ENCODE results near the gene DAB2IP. TPM values are rescaled to one million over a fixed set of nuclear protein-coding genes. Genes with fewer than 3 reads are reported as not detected.

The DAB2IP gene
- polyA plus RNA-seq, 1 donor from 2014 or later = 17.3 TPM

- Histone ChIP-seq H3K4me2 (ENCODE audit: low read length) (no peak overlapping the region), H3K9me2 (ENCODE audit: insufficient read depth, low read length) (no peaks in the 10 kb centered on the region), H3K27ac (ENCODE audit: low read length) (no peak overlapping the region), H3K27me3 (ENCODE audit: insufficient read depth, low read depth, low read length) (no peaks in the 10 kb centered on the region), H3F3A (ENCODE audit: insufficient read depth, low read length, poor library complexity, severe bottlenecking) (no peaks in the 10 kb centered on the region), H2AFZ (ENCODE audit: low read depth, low read length) (no peak overlapping the region), H3K9me3 (ENCODE audit: low read length) (no peaks in the 10 kb centered on the region), H3K79me2 (replicated peaks; ENCODE audit: insufficient read depth, low read length) (no peaks in the 10 kb centered on the region), H3K36me3 (ENCODE audit: insufficient read depth, low read length) (no peaks in the 10 kb centered on the region), H4K20me1 (ENCODE audit: insufficient read depth) (no peaks in the 10 kb centered on the region), H3K9ac (ENCODE audit: low read length) (no peak overlapping the region), H3K4me3 (ENCODE audit: low read length) (no peak overlapping the region)
- TF ChIP-seq MXI1 (conservative IDR thresholded peaks at IDR 0.05; ENCODE audit: poor library complexity, severe bottlenecking) = no peak
- no peak for TF ChIP-seq SMC3 (conservative IDR thresholded peaks at IDR 0.05; ENCODE audit: poor library complexity)
- no peak for TF ChIP-seq EP300 (conservative IDR thresholded peaks at IDR 0.05; ENCODE audit: poor library complexity, severe bottlenecking)
- no peak for TF ChIP-seq REST (IDR thresholded peaks at IDR 0.05; ENCODE audit: borderline replicate concordance)
Observed at GRCh38 chr9:121612511-121612998, 38.9 kb upstream of the DAB2IP start.

GRCh38 chr9:121613009-121613752 is 38.3 kb upstream of the DAB2IP start:
- Histone ChIP-seq H2AFZ (ENCODE audit: low read depth, low read length) (no peak overlapping the region), H3K4me2 (ENCODE audit: low read length) (no peak overlapping the region), H3K27me3 (ENCODE audit: insufficient read depth, low read depth, low read length) (no peaks in the 10 kb centered on the region), H3K4me3 (ENCODE audit: low read length) (no peak overlapping the region), H4K20me1 (ENCODE audit: insufficient read depth) (no peaks in the 10 kb centered on the region), H3K27ac (ENCODE audit: low read length) (no peak overlapping the region), H3K36me3 (ENCODE audit: insufficient read depth, low read length) (no peaks in the 10 kb centered on the region), H3K9me3 (ENCODE audit: low read length) (no peaks in the 10 kb centered on the region), H3K9me2 (ENCODE audit: insufficient read depth, low read length) (no peaks in the 10 kb centered on the region), H3F3A (ENCODE audit: insufficient read depth, low read length, poor library complexity, severe bottlenecking) (no peaks in the 10 kb centered on the region), H3K79me2 (replicated peaks; ENCODE audit: insufficient read depth, low read length) (no peaks in the 10 kb centered on the region), H3K9ac (ENCODE audit: low read length) (no peak overlapping the region)
- no peak for TF ChIP-seq EP300 (conservative IDR thresholded peaks at IDR 0.05; ENCODE audit: poor library complexity, severe bottlenecking)
- no peak for TF ChIP-seq SMC3 (conservative IDR thresholded peaks at IDR 0.05; ENCODE audit: poor library complexity)
- TF ChIP-seq EZH2 (IDR thresholded peaks at IDR 0.05; ENCODE audit: borderline replicate concordance, insufficient read depth, low read length, poor library complexity, severe bottlenecking) = no peak
- TF ChIP-seq RAD21 (conservative IDR thresholded peaks at IDR 0.05) = no peak
- TF ChIP-seq TAF1 (IDR thresholded peaks at IDR 0.05; ENCODE audit: low read depth) = no peak
- no peak for TF ChIP-seq CTCF (IDR thresholded peaks at IDR 0.05; ENCODE audit: poor library complexity, severe bottlenecking)
- no peak for TF ChIP-seq REST (IDR thresholded peaks at IDR 0.05; ENCODE audit: borderline replicate concordance)
- TF ChIP-seq MXI1 (conservative IDR thresholded peaks at IDR 0.05; ENCODE audit: poor library complexity, severe bottlenecking) = no peak
- TF ChIP-seq POLR2AphosphoS5 (IDR thresholded peaks at IDR 0.05) = no peak

Data from neural cell (in vitro differentiated cells).